Measurements from ENCODE around the gene LANCL3.
"Not testable (repeated sequence)": the region's sequence is repeated elsewhere in the genome, so short reads cannot be mapped to it uniquely, and the experiment has no call there.

LANCL3 gene

GRCh38 chrX:37571426-37572107 is at the start of gene LANCL3:
TSS of gene LANCL3 (plus strand) at chrX:37571661. CDS start at chrX:37571871, 210 bp downstream.
- DNase-seq, result not testable (repeated sequence)

DNA sequence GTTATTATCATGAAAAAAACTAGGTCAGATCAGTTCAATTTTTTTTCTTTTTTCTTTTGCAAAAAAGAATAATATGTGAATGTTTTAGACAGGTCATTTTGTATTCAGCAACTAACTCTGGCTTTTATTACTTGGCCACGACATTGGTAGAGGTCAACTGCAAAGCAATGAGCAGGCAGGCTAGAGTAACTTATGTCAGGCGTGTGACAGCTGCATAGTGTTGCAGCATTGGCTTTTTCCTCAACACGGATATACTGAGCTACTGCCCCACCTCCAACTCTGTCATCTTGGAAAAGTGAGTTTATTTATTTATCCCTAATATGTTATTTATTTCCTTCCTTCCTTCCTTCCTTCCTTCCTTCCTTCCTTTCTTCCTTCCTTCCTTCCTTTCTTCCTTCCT is 47.8 kb upstream of the LANCL3 start:
- not testable (repeated sequence) for DNase-seq

GRCh38 chrX:37541991-37542390 is 29.5 kb upstream of the LANCL3 start:
- DNase-seq, result no peak

DNA sequence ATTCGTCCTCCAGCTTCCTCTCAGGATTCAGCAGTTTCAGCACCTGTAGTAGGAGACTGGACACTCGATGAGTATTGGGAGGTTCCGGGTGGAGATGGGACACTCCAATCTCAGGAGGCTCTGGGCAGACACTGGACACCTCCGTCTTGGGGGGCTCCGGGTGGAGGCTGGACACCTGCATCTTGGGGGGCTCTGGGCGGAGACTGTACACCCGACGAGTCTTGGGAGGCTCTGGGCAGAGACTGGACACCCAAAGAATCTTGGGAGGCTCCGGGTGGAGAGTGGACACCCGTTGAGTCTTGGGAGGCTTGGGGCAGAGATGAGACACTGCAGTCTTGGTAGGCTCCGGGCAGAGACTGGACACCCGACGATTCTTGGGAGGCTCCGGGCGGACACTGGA is 28.7 kb upstream of the LANCL3 start:
- no peak for DNase-seq

- no peak for DNase-seq
These were observed 28.1 kb upstream of the LANCL3 start for GRCh38 chrX:37543324-37543723.

- not testable (repeated sequence) for DNase-seq
These were observed 26.9 kb upstream of the LANCL3 start for GRCh38 chrX:37544531-37544930.

GRCh38 chrX:37545066-37545465 is 26.4 kb upstream of the LANCL3 start:
- no peak for DNase-seq

GRCh38 chrX:37549619-37550018 is 21.8 kb upstream of the LANCL3 start:
- DNase-seq, result not testable (repeated sequence)

GRCh38 chrX:37553476-37553875 is 18.0 kb upstream of the LANCL3 start:
- no peak for DNase-seq

DNA sequence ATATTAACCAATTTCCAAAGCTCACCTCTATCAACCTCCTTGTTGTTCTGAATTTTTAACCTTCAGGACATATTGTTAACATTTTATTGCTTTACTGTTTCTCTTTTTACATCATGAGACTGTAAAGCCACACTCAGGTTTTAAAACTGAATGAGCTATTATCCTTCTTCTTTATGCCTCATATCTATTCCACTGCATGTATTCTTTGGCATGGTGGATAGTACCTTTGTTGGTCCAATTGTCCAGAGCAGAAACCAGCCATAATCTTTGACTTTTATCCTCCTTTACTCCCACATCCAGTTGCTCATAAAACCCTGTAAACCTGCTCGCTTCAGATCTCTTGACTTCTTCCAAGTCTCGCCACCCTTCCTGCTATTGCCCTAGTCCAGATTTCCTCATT is 6.2 kb upstream of the LANCL3 start:
- DNase-seq, result not testable (repeated sequence)

- DNase-seq, result not testable (repeated sequence)
These were observed 1.1 kb upstream of the LANCL3 start for GRCh38 chrX:37570349-37570748.

DNA sequence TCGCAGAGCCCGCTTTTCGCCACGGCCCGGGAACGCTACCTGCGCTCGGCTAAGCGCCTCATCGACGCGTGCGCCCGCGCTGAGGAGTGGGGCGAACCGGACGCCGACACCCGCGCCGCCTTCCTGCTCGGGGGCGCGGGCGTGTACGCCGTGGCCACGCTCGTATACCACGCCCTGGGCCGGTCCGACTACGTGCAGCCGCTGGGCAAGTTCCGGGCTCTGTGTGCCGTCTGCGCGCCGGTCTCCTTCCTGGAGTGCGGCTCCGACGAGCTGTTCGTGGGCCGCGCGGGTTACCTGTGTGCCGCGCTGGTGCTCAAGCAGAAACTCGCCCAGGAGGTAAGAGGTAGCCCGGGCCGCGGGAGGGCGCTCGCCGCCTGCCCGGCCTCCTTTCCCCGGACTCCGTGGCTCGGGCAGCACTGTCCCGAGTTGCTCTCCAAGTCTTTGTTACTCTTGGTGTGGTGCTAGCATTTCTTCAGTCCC is 687 bp downstream of the LANCL3 start:
- peak in 1 of 14 donors; percentile 8 for DNase-seq

DNA sequence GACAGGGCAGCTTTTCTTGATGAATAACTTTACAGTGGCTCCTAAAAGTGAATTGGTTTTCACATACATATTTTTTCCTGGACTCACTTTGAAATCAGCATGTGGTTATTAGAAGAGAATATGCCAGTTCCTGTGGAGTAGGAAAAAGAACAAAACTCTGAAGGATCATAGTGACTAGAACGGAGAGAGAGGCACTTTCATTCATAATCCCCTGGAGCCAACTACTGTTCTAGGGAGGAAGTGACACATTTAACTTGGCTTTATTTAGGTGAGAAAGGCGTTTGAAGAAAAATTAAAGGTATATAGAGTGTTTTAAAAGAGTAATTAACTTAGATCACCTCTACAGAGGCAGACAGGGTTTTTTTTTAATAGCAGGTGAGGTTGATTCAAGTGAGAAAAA is 1.7 kb downstream of the LANCL3 start:
- not testable (repeated sequence) for DNase-seq

GRCh38 chrX:37578045-37578444 is 6.6 kb downstream of the LANCL3 start:
- no peak for DNase-seq

- DNase-seq, result no peak
These were observed 8.6 kb downstream of the LANCL3 start for GRCh38 chrX:37580080-37580479.

GRCh38 chrX:37587337-37587736 is 15.9 kb downstream of the LANCL3 start:
- DNase-seq, result not testable (repeated sequence)

DNA sequence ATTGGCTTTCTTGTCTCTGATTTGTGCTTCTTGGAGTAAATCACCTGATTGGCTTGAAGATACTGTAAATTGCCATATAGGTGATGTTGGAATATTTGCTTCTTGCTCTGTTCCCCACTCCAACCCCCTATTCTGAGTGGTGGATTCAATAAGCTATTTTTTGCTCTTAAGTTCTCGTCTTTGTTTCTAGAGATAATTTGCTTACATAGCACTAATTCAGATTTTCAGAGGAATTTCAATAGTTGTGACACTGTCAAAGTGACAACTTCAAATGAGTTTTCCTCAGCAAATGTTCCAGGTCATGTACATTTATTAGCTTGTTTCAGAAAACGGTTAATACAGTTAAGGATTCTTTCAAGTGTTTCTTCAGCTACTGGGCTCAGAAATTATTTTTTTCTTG is 18.6 kb downstream of the LANCL3 start:
- DNase-seq, result no peak

DNA sequence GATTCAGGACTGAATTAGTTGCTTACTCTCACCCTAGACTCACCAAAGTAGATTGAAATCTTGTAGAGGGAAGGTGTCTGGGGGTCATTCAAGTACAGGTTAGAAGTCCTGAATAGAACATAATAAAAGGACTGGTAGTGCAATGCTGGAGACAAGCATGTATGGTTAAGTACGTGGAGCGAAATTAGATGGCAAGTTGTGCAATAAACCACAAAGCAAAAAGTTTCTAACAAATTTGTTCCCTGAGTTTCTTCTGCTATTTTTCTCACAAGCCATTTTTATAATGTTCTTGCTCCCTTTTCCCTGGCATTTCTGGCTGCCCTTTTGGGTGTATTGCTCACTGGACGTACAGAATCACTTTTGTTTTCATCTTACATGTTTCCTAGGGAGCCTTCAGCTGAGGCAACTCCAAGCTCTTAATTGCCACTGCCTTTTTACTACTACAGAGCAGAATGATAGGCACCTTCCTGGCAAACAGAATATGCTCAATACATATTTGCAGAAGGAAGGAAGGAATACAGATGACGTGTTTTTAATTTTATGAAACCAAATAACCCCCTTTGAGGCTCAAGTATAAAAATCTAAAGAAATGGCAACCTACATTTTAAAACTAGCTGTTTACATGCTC is 23.4 kb downstream of the LANCL3 start:
- no peak for DNase-seq

DNA sequence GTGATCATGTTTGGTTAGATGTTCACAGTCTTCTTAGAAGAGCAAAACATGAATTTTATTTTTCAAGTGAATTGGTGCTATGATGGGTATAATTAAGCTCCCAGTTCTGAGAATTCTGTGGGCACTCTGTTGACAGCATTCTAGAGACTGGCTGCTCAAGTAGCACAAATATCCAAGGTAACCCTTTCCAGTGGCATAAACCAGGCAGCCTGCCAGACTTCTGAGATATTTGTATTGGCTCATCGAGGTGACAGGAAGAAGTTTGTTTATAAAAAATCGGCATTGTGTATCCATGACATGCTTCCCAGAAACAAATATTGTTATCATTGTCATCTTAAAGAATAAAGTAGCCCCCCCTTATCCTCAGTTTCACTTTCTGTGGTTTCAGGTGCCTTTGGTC is 28.3 kb downstream of the LANCL3 start:
- DNase-seq, result no peak

DNA sequence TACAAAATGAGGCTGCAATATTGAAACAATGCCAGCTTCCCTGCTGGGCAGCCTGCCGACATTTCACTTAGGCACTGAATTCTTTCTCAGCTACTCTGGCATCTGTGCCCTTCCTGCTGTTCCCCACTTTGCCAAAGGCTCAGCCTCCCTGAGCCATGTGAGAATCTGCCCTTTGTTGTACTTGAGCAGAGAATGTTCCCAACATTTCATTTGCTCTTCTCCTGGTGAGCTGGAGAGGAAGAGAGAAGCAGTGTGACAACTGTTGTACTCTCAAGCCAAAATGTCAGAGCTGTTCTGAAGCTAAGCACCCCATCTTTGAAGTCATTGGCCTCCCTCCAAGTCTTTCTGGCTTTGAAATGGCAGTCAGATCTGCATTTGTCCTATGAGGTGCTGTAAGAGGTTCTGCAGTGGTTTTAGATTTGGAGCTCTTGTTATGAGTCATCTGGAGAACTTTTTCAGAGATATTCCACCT is 32.5 kb downstream of the LANCL3 start:
- peak in 3 of 14 donors; percentile 3 to 22 (median 4) for DNase-seq

GRCh38 chrX:37607243-37607642 is 35.8 kb downstream of the LANCL3 start:
- DNase-seq, result no peak

- no peak for DNase-seq
These were observed 36.7 kb downstream of the LANCL3 start for GRCh38 chrX:37608156-37608555.

DNA sequence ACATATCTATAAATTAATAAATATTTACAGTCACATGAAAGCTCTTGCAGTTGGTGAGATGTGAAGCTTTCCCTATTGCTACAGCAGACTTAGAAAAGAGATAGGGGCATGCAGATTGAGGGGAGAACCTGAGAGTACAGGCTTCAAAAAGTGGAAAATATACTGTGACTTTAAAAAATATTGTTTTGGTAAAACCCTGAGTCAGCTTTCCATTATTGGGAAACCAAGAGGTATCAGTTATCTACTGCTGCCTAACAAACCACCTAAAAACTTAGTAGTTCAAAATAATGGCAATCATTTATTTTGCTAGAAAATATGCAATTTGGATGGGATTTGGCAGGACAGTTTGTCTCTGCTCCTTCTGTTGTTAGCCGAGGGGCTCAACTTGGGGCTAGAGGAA is 38.3 kb downstream of the LANCL3 start:
- DNase-seq, result no peak

GRCh38 chrX:37613933-37614332 is 42.5 kb downstream of the LANCL3 start:
- DNase-seq, result no peak

All from C1 segment of cervical spinal cord (tissue), 14 donors.